Inflammatory macrophage treated with lipopolysaccharide for 4 hours (primary cell): ENCODE data around the gene HMSD.
A peak's percentile ranks its signal among the peaks of the same experiment; 100 is the strongest.
"Not testable (repeated sequence)": the region's sequence is repeated elsewhere in the genome, so short reads cannot be mapped to it uniquely, and the experiment has no call there.

Source experiments
- DNase-seq: peaks from one replicate; pipeline ENCODE4 v3.0.0-alpha.2; 2020

Gene HMSD

GRCh38 chr18:63949068-63949737, at the start of gene HMSD:
Gene HMSD (plus strand): TSS chr18:63949301. CDS start chr18:63953456, 4,155 bp downstream.
- DNase-seq, result peak; percentile 71

GRCh38 chr18:63903851-63904570, 45.1 kb upstream of the HMSD start:
- no peak for DNase-seq

- DNase-seq, result no peak
Observed at GRCh38 chr18:63904694-63905093, 44.4 kb upstream of the HMSD start.

- no peak for DNase-seq
Observed at GRCh38 chr18:63905361-63905760, 43.7 kb upstream of the HMSD start.

GRCh38 chr18:63906056-63906455, 43.0 kb upstream of the HMSD start:
- DNase-seq, result no peak

GRCh38 chr18:63907664-63908063, 41.4 kb upstream of the HMSD start, which contains the start of gene SERPINB10:
Gene SERPINB10 (plus strand): TSS chr18:63907958. CDS start chr18:63915511, 7,553 bp downstream.
- peak; percentile 39 for DNase-seq

GRCh38 chr18:63908858-63909257, 40.2 kb upstream of the HMSD start:
- DNase-seq, result no peak

GRCh38 chr18:63909870-63910269, 39.2 kb upstream of the HMSD start:
- DNase-seq, result peak; percentile 24

GRCh38 chr18:63917817-63918216, 31.3 kb upstream of the HMSD start:
- peak; percentile 76 for DNase-seq

- DNase-seq, result peak; percentile 30
Observed at GRCh38 chr18:63922049-63922448, 27.1 kb upstream of the HMSD start.

GRCh38 chr18:63924551-63924950, 24.6 kb upstream of the HMSD start:
- no peak for DNase-seq

GRCh38 chr18:63928331-63928730, 20.8 kb upstream of the HMSD start:
- DNase-seq, result no peak

GRCh38 chr18:63929369-63929768, 19.7 kb upstream of the HMSD start:
- not testable (repeated sequence) for DNase-seq

GRCh38 chr18:63930773-63931354, 18.2 kb upstream of the HMSD start:
- peak; percentile 56 for DNase-seq

GRCh38 chr18:63936156-63936931, 12.8 kb upstream of the HMSD start:
- DNase-seq, result peak; percentile 88

GRCh38 chr18:63936932-63937393, 12.1 kb upstream of the HMSD start:
- DNase-seq, result no peak

- DNase-seq, result no peak
Observed at GRCh38 chr18:63940008-63940407, 9.1 kb upstream of the HMSD start.

- not testable (repeated sequence) for DNase-seq
Observed at GRCh38 chr18:63940543-63941050, 8.5 kb upstream of the HMSD start.

GRCh38 chr18:63947051-63947790, 1.9 kb upstream of the HMSD start:
- no peak for DNase-seq

- DNase-seq, result no peak
Observed at GRCh38 chr18:63951302-63951705, 2.2 kb downstream of the HMSD start.

- no peak for DNase-seq
Observed at GRCh38 chr18:63953811-63954210, 4.7 kb downstream of the HMSD start.

- no peak for DNase-seq
Observed at GRCh38 chr18:63956755-63957154, 7.7 kb downstream of the HMSD start.
